NCI-H526 (cell line): ENCODE results near the gene SCGB1C2.
"Not testable (repeated sequence)": the region's sequence is repeated elsewhere in the genome, so short reads cannot be mapped to it uniquely, and the experiment has no call there.

Experiments
- DNase-seq, 2 experiments: peaks; one replicate each; lab custom pipeline; 2025; lab: John Stamatoyannopoulos, UW

The SCGB1C2 gene

GRCh38 chr17:137166-137807 lies at the start of gene SCGB1C2:
SCGB1C2 (plus strand) TSS chr17:137569; CDS start chr17:137591, 22 bp downstream.
- DNase-seq, result not testable (repeated sequence)

GRCh38 chr17:113111-113510 lies 24.3 kb upstream of the SCGB1C2 start:
- not testable (repeated sequence) for DNase-seq

- not testable (repeated sequence) for DNase-seq
Measured at GRCh38 chr17:118339-118917, 18.9 kb upstream of the SCGB1C2 start.

GRCh38 chr17:133932-134331 lies 3.4 kb upstream of the SCGB1C2 start:
- DNase-seq, result not testable (repeated sequence)

GRCh38 chr17:134332-134785 lies 3.0 kb upstream of the SCGB1C2 start:
- DNase-seq, result not testable (repeated sequence)

- DNase-seq, result not testable (repeated sequence)
Measured at GRCh38 chr17:135022-135421, 2.3 kb upstream of the SCGB1C2 start.

GRCh38 chr17:135895-136294 lies 1.5 kb upstream of the SCGB1C2 start:
- not testable (repeated sequence) for DNase-seq

- DNase-seq, result not testable (repeated sequence)
Measured at GRCh38 chr17:136531-136930, 838 bp upstream of the SCGB1C2 start.

GRCh38 chr17:139401-140205 lies 2.2 kb downstream of the SCGB1C2 start:
- DNase-seq, result not testable (repeated sequence)

- DNase-seq, result peak; percentile 34 to 39
Measured at GRCh38 chr17:142102-142661, 4.8 kb downstream of the SCGB1C2 start.

- DNase-seq, result no peak
Measured at GRCh38 chr17:142876-143784, 5.8 kb downstream of the SCGB1C2 start.

GRCh38 chr17:143785-144281 lies 6.5 kb downstream of the SCGB1C2 start:
- peak in 1 of 2 experiments; percentile 73 for DNase-seq

- DNase-seq, result no peak
Measured at GRCh38 chr17:144936-145670, 7.7 kb downstream of the SCGB1C2 start.

GRCh38 chr17:145671-146541 lies 8.5 kb downstream of the SCGB1C2 start:
- DNase-seq, result no peak

- no peak for DNase-seq
Measured at GRCh38 chr17:146546-146945, 9.2 kb downstream of the SCGB1C2 start.

- no peak for DNase-seq
Measured at GRCh38 chr17:146983-147761, 9.8 kb downstream of the SCGB1C2 start.

- DNase-seq, result no peak
Measured at GRCh38 chr17:147796-148740, 10.7 kb downstream of the SCGB1C2 start.

GRCh38 chr17:148757-149156 lies 11.4 kb downstream of the SCGB1C2 start:
- DNase-seq, result no peak
